ENCODE data around the gene C1orf74.
"Not testable (repeated sequence)": the region's sequence is repeated elsewhere in the genome, so short reads cannot be mapped to it uniquely, and the experiment has no call there.

C1orf74 gene

GRCh38 chr1:209805341-209805781 lies 21.0 kb upstream of the C1orf74 start:
- DNase-seq, result no peak

- DNase-seq, result no peak
Measured at GRCh38 chr1:209803568-209803967, 19.2 kb upstream of the C1orf74 start.

GRCh38 chr1:209802780-209803152 lies 18.4 kb upstream of the C1orf74 start:
- no peak for DNase-seq

- DNase-seq, result peak; percentile 56
Measured at GRCh38 chr1:209802117-209802779, 17.9 kb upstream of the C1orf74 start.

GRCh38 chr1:209800984-209801834 lies 16.9 kb upstream of the C1orf74 start:
- DNase-seq, result no peak

GRCh38 chr1:209797978-209798639 lies 13.8 kb upstream of the C1orf74 start:
- no peak for DNase-seq

GRCh38 chr1:209793711-209794110 lies 9.4 kb upstream of the C1orf74 start:
- DNase-seq, result not testable (repeated sequence)

- no peak for DNase-seq
Measured at GRCh38 chr1:209791920-209792319, 7.6 kb upstream of the C1orf74 start.

GRCh38 chr1:209790286-209791193 lies 6.2 kb upstream of the C1orf74 start:
- DNase-seq, result no peak

- no peak for DNase-seq
Measured at GRCh38 chr1:209789245-209789644, 4.9 kb upstream of the C1orf74 start.

- DNase-seq, result no peak
Measured at GRCh38 chr1:209787551-209787950, 3.2 kb upstream of the C1orf74 start.

GRCh38 chr1:209786146-209786545 lies 1.8 kb upstream of the C1orf74 start:
- no peak for DNase-seq

GRCh38 chr1:209785592-209785991 lies 1.2 kb upstream of the C1orf74 start:
- DNase-seq, result no peak

GRCh38 chr1:209783386-209783785 lies 973 bp downstream of the C1orf74 start:
- no peak for DNase-seq

GRCh38 chr1:209780268-209780667 lies 4.1 kb downstream of the C1orf74 start:
- DNase-seq, result no peak

- no peak for DNase-seq
Measured at GRCh38 chr1:209778102-209778501, 6.3 kb downstream of the C1orf74 start.

GRCh38 chr1:209777587-209777986 lies 6.8 kb downstream of the C1orf74 start:
- no peak for DNase-seq

GRCh38 chr1:209775678-209776077 lies 8.7 kb downstream of the C1orf74 start:
- DNase-seq, result no peak

GRCh38 chr1:209774592-209774991 lies 9.8 kb downstream of the C1orf74 start:
- DNase-seq, result no peak

- DNase-seq, result no peak
Measured at GRCh38 chr1:209772126-209772525, 12.2 kb downstream of the C1orf74 start.

GRCh38 chr1:209770636-209771415 lies 13.5 kb downstream of the C1orf74 start:
- no peak for DNase-seq

GRCh38 chr1:209769971-209770370 lies 14.4 kb downstream of the C1orf74 start:
- no peak for DNase-seq

All from NCI-H2171 treated with DMSO at 0.1 percent for 48 hours (cell line).